Mesenchymal stem cell (in vitro differentiated cells and primary cell): ENCODE data around the gene VRK3.
A peak's percentile ranks its signal among the peaks of the same experiment; 100 is the strongest.

Experiments
- DNase-seq: peaks from one replicate; pipeline ENCODE4 v3.0.0-alpha.2; 2013
- H2AFZ ChIP-seq: one replicate; pipeline ENCODE4 v1.6.1; 2013; ENCODE audit warnings: low read depth, mild to moderate bottlenecking, control low read depth, inconsistent platforms, low read length, moderate library complexity
- H2AK5ac ChIP-seq: 2 replicates; pipeline ENCODE4 v1.6.1; 2013; ENCODE audit warnings: low read length, moderate library complexity, mild to moderate bottlenecking, inconsistent platforms; ENCODE audit not compliant: severe bottlenecking
- H2BK120ac ChIP-seq: one replicate; pipeline ENCODE4 v1.6.1; 2013; ENCODE audit warnings: low read depth, mild to moderate bottlenecking, inconsistent platforms, low read length, moderate library complexity
- H2BK12ac ChIP-seq, 2 experiments: one replicate each; pipeline ENCODE4 v1.6.1; 2013; ENCODE audit warnings: inconsistent platforms in 2 of 2, low read length in 2 of 2, mild to moderate bottlenecking in 2 of 2, moderate library complexity in 2 of 2, control low read depth in 1 of 2
- H2BK15ac ChIP-seq: one replicate; pipeline ENCODE4 v1.6.1; 2013; ENCODE audit warnings: mild to moderate bottlenecking, low read depth, inconsistent platforms; ENCODE audit not compliant: poor library complexity, severe bottlenecking
- H2BK5ac ChIP-seq: 2 replicates; pipeline ENCODE4 v1.6.1; 2013; ENCODE audit warnings: low read depth, mild to moderate bottlenecking, low read length, control low read depth, inconsistent platforms; ENCODE audit not compliant: poor library complexity, severe bottlenecking
- H3K14ac ChIP-seq, 2 experiments: one replicate each; pipeline ENCODE4 v1.6.1; 2013; ENCODE audit warnings: inconsistent platforms in 2 of 2, low read length in 2 of 2, control low read depth in 1 of 2, mild to moderate bottlenecking in 1 of 2, moderate library complexity in 1 of 2
- H3K18ac ChIP-seq, 2 experiments: one replicate each; pipeline ENCODE4 v1.6.1; 2013; ENCODE audit warnings: inconsistent platforms in 2 of 2, low read length in 2 of 2, control low read depth in 1 of 2, low read depth in 1 of 2, mild to moderate bottlenecking in 1 of 2
- H3K23ac ChIP-seq, 2 experiments: one replicate each; pipeline ENCODE4 v1.6.1; 2013; ENCODE audit warnings: inconsistent platforms in 2 of 2, low read length in 2 of 2, mild to moderate bottlenecking in 2 of 2, moderate library complexity in 2 of 2, control low read depth in 1 of 2
- H3K27ac ChIP-seq: 2 replicates; pipeline ENCODE4 v1.5.1; 2013; ENCODE audit warnings: mild to moderate bottlenecking, moderate library complexity, low read length, control low read depth, inconsistent platforms; ENCODE audit not compliant: poor library complexity, severe bottlenecking
- H3K27me3 ChIP-seq, 2 experiments: 2 replicates each; pipeline versions ENCODE4 v1.6.1 to v1.7.0; 2013; ENCODE audit warnings: low read length in 2 of 2, mild to moderate bottlenecking in 2 of 2, moderate library complexity in 2 of 2, control low read depth in 1 of 2, inconsistent platforms in 1 of 2; ENCODE audit not compliant: control insufficient read depth in 1 of 2, insufficient read depth in 1 of 2
- H3K36me3 ChIP-seq, 2 experiments: 2 replicates each; pipeline versions ENCODE4 v1.6.1 to v1.7.0; 2013; ENCODE audit warnings: low read length in 2 of 2, control low read depth in 1 of 2, inconsistent platforms in 1 of 2, low read depth in 1 of 2, mild to moderate bottlenecking in 1 of 2; ENCODE audit not compliant: insufficient read depth in 2 of 2, control insufficient read depth in 1 of 2
- H3K4ac ChIP-seq, 2 experiments: one replicate each; pipeline ENCODE4 v1.6.1; 2013; ENCODE audit warnings: inconsistent platforms in 2 of 2, low read length in 2 of 2, mild to moderate bottlenecking in 2 of 2, moderate library complexity in 2 of 2, control low read depth in 1 of 2, low read depth in 1 of 2
- H3K4me1 ChIP-seq: 2 replicates; pipeline ENCODE4 v1.6.1; 2013; ENCODE audit warnings: low read depth, low read length, control low read depth; ENCODE audit not compliant: control insufficient read depth, insufficient read depth
- H3K4me2 ChIP-seq: 2 replicates; pipeline ENCODE4 v1.6.1; 2013; ENCODE audit warnings: low read length, mild to moderate bottlenecking, inconsistent platforms; ENCODE audit not compliant: poor library complexity, severe bottlenecking
- H3K4me3 ChIP-seq, 2 experiments: 2 replicates each; pipeline versions ENCODE4 v1.5.1 to v1.7.0; 2013; ENCODE audit warnings: low read length in 2 of 2, mild to moderate bottlenecking in 2 of 2, control low read depth in 1 of 2, low read depth in 1 of 2; ENCODE audit not compliant: insufficient read depth in 1 of 2
- H3K79me1 ChIP-seq: replicated peaks from 2 replicates; pipeline ENCODE4 v1.6.1; 2013; ENCODE audit warnings: mild to moderate bottlenecking, control low read depth, low read length, inconsistent platforms; ENCODE audit not compliant: poor library complexity, severe bottlenecking
- H3K9ac ChIP-seq: 2 replicates; pipeline ENCODE4 v1.7.0; 2013; ENCODE audit warnings: mild to moderate bottlenecking, low read length, moderate library complexity
- H3K9me3 ChIP-seq: 2 replicates; pipeline ENCODE4 v1.7.0; 2013; ENCODE audit warnings: mild to moderate bottlenecking, low read length; ENCODE audit not compliant: control insufficient read depth
- H4K8ac ChIP-seq: one replicate; pipeline ENCODE4 v1.6.1; 2013; ENCODE audit warnings: inconsistent platforms, mild to moderate bottlenecking, low read length, moderate library complexity
- H4K91ac ChIP-seq: one replicate; pipeline ENCODE4 v1.6.1; 2013; ENCODE audit warnings: mild to moderate bottlenecking, low read length, inconsistent platforms
- WGBS: methylation state at CpG from one replicate; pipeline ENCODE4 v1.1.7; 2013; ENCODE audit warnings: mixed read lengths; 5-methylcytosine and 5-hydroxymethylcytosine counted together

Gene VRK3

DNA sequence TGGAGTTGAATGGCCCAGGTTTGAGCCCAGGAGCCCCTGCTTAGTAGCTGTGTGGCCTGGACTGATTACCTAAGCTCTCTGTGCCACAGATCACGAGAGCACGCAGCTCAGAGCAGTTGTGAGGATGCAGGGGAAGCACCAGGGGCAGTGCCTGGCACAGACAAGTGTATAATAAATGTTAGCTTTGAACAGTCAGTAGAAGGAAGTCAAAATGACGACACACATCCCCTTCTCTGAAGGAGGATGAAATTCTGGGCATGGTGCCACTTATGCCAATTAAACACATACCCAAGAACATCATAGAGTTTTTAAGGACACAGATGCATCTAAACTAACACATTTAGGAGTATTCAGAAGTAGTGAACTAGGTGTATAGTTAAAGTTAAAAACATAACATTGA, 39.3 kb downstream of the VRK3 start:
- Histone ChIP-seq H3K27me3 (no peaks in the 10 kb centered on the region), H2AFZ (no peak overlapping the region), H2BK5ac (no peak overlapping the region), H2BK12ac (no peak overlapping the region), H4K91ac (no peak overlapping the region), H3K27ac (no peak overlapping the region), H3K36me3 (peaks cover 61 to 77% of the 10 kb centered on the region in 2 experiments), H2BK120ac (no peak overlapping the region), H3K4me3 (no peak overlapping the region), H3K18ac (no peak overlapping the region), H4K8ac (no peak overlapping the region), H2AK5ac (no peak overlapping the region), H3K9ac (no peak overlapping the region), H3K4me2 (no peak overlapping the region), H3K14ac (no peak overlapping the region), H2BK15ac (no peak overlapping the region), H3K9me3 (no peaks in the 10 kb centered on the region), H3K4ac (no peak overlapping the region), H3K4me1 (peaks cover 6% of the 10 kb centered on the region), H3K79me1 (no peaks in the 10 kb centered on the region), H3K23ac (no peak overlapping the region)
- DNase-seq = no peak
- 90% methylated on average over 2 of the region's 3 CpGs for WGBS

DNA sequence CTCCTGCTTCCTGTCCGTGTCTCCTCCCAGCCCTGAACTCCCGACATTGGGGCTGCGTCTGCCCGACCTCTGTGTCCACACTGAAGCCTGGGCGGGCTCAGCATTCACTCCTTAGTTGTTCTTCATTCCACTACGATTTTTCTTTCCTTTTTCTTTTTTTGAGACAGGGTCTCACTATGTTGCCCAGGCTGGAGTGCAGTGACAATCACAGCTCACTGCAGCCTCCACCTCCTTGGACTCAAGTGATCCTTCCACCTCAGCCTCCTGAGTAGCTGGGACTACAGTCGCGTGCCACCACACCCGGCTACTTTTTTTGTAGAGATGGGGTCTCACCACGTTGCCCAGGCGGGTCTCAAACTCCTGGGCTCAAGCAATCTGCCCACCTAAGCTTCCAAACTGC, 40.7 kb downstream of the VRK3 start:
- no peaks in the 10 kb centered on the region for H3K27me3 ChIP-seq
- H3K9ac ChIP-seq = no peak overlapping the region
- H2BK5ac ChIP-seq = no peak overlapping the region
- peaks cover 54 to 69% of the 10 kb centered on the region in 2 experiments for H3K36me3 ChIP-seq
- H2AK5ac ChIP-seq = no peak overlapping the region
- H3K4me2 ChIP-seq = no peak overlapping the region
- H3K4ac ChIP-seq = no peak overlapping the region
- no peak overlapping the region for H4K8ac ChIP-seq
- H2BK120ac ChIP-seq = no peak overlapping the region
- no peaks in the 10 kb centered on the region for H3K9me3 ChIP-seq
- H3K18ac ChIP-seq = no peak overlapping the region
- H2BK15ac ChIP-seq = no peak overlapping the region
- no peak for DNase-seq
- WGBS = 91% methylated on average over 11 of the region's 11 CpGs
- H4K91ac ChIP-seq = no peak overlapping the region
- no peak overlapping the region for H3K4me3 ChIP-seq
- H3K14ac ChIP-seq = no peak overlapping the region
- no peak overlapping the region for H3K23ac ChIP-seq
- peaks cover 6% of the 10 kb centered on the region for H3K4me1 ChIP-seq
- H3K79me1 ChIP-seq = no peaks in the 10 kb centered on the region
- H2AFZ ChIP-seq = no peak overlapping the region
- no peak overlapping the region for H3K27ac ChIP-seq
- no peak overlapping the region for H2BK12ac ChIP-seq

GRCh38 chr19:49983645-49984229, 41.4 kb downstream of the VRK3 start:
- WGBS = 44% methylated on average over 9 of the region's 10 CpGs
- H3K4me3 ChIP-seq = no peak overlapping the region
- H2BK120ac ChIP-seq = no peak overlapping the region
- H2BK5ac ChIP-seq = no peak overlapping the region
- no peaks in the 10 kb centered on the region for H3K9me3 ChIP-seq
- H3K14ac ChIP-seq = no peak overlapping the region
- no peak overlapping the region for H2BK15ac ChIP-seq
- peaks cover 6% of the 10 kb centered on the region for H3K4me1 ChIP-seq
- no peak overlapping the region for H3K23ac ChIP-seq
- H3K18ac ChIP-seq = no peak overlapping the region
- no peak overlapping the region for H2AK5ac ChIP-seq
- peak; percentile 45 for DNase-seq
- no peak overlapping the region for H3K9ac ChIP-seq
- no peak overlapping the region for H2BK12ac ChIP-seq
- no peak overlapping the region for H3K4me2 ChIP-seq
- H3K4ac ChIP-seq = no peak overlapping the region
- H4K91ac ChIP-seq = no peak overlapping the region
- H4K8ac ChIP-seq = no peak overlapping the region
- H3K36me3 ChIP-seq = peaks cover 50 to 65% of the 10 kb centered on the region in 2 experiments
- no peaks in the 10 kb centered on the region for H3K79me1 ChIP-seq
- H2AFZ ChIP-seq = no peak overlapping the region
- H3K27ac ChIP-seq = no peak overlapping the region
- no peaks in the 10 kb centered on the region for H3K27me3 ChIP-seq

GRCh38 chr19:49981603-49982593, 43.3 kb downstream of the VRK3 start:
- Histone ChIP-seq H3K4me2 (no peak overlapping the region), H2AK5ac (no peak overlapping the region)
- 93% methylated on average over 18 of the region's 21 CpGs for WGBS

More at GRCh38 chr19:49981603-49982593, 43.3 kb downstream of the VRK3 start:
- no peak overlapping the region for H2AFZ ChIP-seq
- peaks cover 54 to 68% of the 10 kb centered on the region in 2 experiments for H3K36me3 ChIP-seq
- H2BK15ac ChIP-seq = no peak overlapping the region
- no peak overlapping the region for H3K4me3 ChIP-seq
- DNase-seq = no peak
- no peak overlapping the region for H4K91ac ChIP-seq
- no peak overlapping the region for H2BK5ac ChIP-seq
- no peaks in the 10 kb centered on the region for H3K9me3 ChIP-seq
- H3K4ac ChIP-seq = no peak overlapping the region
- H4K8ac ChIP-seq = no peak overlapping the region
- H3K23ac ChIP-seq = no peak overlapping the region
- H3K79me1 ChIP-seq = no peaks in the 10 kb centered on the region
- H3K9ac ChIP-seq = no peak overlapping the region
- no peaks in the 10 kb centered on the region for H3K27me3 ChIP-seq
- H3K4me1 ChIP-seq = no peaks in the 10 kb centered on the region
- H2BK120ac ChIP-seq = no peak overlapping the region
- H3K27ac ChIP-seq = no peak overlapping the region
- no peak overlapping the region for H3K14ac ChIP-seq
- H3K18ac ChIP-seq = no peak overlapping the region
- no peak overlapping the region for H2BK12ac ChIP-seq
